NCI-H1694 (cell line): ENCODE data around the gene MPP1.

Experiments
- DNase-seq: peaks from one replicate; lab custom pipeline; 2025; lab: John Stamatoyannopoulos, UW

MPP1 gene

DNA sequence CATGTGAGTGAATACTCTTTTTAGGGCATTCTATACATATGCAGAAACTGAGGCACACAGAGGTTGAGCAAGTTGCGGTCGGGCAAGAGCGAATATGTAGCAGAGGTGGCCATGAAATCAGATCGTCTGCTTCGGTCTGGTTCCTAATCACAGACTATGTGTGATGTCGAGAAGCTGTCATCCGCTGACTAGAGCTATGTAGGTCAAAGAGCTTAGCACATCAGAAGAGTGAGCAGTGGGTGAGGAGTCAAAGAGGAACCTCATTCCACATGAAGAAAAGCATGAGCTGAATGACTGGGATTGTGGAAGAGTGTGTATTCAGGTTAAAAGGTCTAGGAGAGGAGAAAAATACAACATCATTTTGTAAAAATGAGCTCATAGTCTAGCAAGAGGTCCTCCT, 73.4 kb downstream of the MPP1 start:
- no peak for DNase-seq

DNA sequence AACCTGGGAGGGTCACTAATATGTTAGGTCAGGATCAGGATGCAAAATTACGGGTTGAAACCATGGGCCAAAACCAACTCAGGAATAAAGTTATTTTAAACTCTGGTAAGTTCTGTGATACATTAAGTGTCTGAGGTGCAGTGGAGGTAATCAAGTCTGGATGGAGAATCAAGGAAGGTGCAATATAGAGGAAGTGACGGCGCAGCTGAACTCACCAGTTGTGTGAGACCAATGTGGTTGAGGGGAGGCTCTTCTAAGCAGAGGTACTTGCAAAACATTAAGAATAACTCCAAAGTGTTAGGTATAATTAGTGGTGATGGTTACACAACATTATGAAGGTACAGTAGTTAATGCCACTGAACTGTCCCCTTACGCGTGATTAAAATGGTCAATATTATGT, 74.1 kb downstream of the MPP1 start:
- DNase-seq: no peak

DNA sequence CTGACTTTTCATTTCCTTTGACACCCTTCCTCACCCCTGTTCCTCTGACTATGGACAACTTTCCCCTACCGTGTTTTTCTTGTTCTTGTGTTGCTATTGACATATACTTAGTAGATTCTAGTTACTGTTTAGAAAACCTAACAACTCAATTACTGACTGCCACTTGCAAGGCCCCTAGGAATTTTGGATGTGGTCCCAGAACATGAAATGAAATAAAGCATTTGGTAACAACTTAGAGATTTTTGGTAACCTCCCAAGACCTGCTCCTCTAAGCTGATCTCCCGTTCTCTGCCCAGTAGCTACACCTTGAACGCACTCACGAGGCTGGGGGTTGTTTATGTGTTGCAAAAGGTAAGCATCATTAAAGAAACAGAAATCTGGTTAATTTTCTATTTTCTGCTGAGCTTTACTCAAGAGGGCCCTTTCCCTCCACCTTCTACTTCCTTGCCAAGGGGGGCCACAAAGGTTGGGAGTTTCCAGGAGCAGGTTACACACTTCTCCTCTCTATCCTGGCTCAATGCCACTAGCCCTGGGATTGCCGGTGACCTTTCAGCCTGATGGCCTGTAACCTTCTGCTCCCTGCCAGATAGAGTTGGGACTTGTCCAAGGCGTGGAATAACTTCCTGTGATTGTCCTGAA, 74.9 kb downstream of the MPP1 start:
- DNase-seq: no peak

DNA sequence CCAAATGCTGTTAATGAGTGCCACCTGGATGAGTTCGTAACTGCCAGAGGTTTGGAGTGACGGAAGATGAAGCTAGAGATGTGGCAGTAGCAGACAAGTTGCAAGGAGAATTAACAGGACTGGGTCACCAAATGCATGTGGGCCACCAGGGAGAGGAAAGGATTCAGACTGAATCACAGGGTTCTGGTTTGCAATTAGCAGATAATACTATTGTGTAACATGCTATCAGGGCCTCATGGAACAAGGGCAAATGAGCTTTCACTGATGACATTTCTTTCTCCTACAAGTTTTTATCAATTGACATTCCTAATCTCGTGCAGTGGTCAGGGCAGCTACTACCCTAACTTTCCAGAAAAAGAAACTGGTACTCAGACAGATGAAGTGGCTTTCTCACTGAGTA, 75.8 kb downstream of the MPP1 start:
- DNase-seq: no peak
